WERI-Rb-1 (cell line): ENCODE data around the gene LINGO4.
A peak's percentile ranks its signal among the peaks of the same experiment; 100 is the strongest.

ENCODE experiments used
- DNase-seq: peaks from one replicate; pipeline ENCODE4 v3.0.0-alpha.2; 2020
- H3K27ac ChIP-seq: fragments of 250-450 bp; sonication (Bioruptor Pico); 2 replicates; pipeline ENCODE4 v1.5.1; 2020; ENCODE audit warnings: mild to moderate bottlenecking, moderate library complexity
- H3K27me3 ChIP-seq: fragments of 250-450 bp; sonication (Bioruptor Pico); 2 replicates; pipeline ENCODE4 v1.5.1; 2021; ENCODE audit warnings: mild to moderate bottlenecking, low read depth, moderate library complexity; ENCODE audit not compliant: insufficient read depth, severe bottlenecking
- H3K36me3 ChIP-seq: fragments of 250-450 bp; sonication (Bioruptor Pico); 2 replicates; pipeline ENCODE4 v1.5.1; 2020; ENCODE audit warnings: mild to moderate bottlenecking, moderate library complexity
- H3K4me3 ChIP-seq: 2 replicates; pipeline ENCODE4 v1.5.1; 2011; ENCODE audit warnings: low read depth, mild to moderate bottlenecking, control low read depth, low read length
- H3K9me3 ChIP-seq: fragments of 250-450 bp; sonication (Bioruptor Pico); 2 replicates; pipeline ENCODE4 v1.5.1; 2021; ENCODE audit warnings: mild to moderate bottlenecking, moderate library complexity; ENCODE audit not compliant: severe bottlenecking
- CTCF ChIP-seq: IDR thresholded peaks from 2 replicates; pipeline ENCODE4 v1.5.1; 2011; ENCODE audit warnings: low read depth, mild to moderate bottlenecking, control low read depth, inconsistent platforms, low read length

Gene LINGO4

GRCh38 chr1:151838222-151839081 lies 33.2 kb upstream of the LINGO4 start:
- Histone ChIP-seq H3K9me3 (no peaks in the 10 kb centered on the region), H3K27me3 (no peaks in the 10 kb centered on the region)
- no peak for DNase-seq

GRCh38 chr1:151837884-151838221 lies 32.6 kb upstream of the LINGO4 start:
- no peak overlapping the region for H3K4me3 ChIP-seq
- TF ChIP-seq CTCF: no peak
- no peak overlapping the region for H3K27ac ChIP-seq
- H3K27me3 ChIP-seq: no peaks in the 10 kb centered on the region
- H3K36me3 ChIP-seq: no peaks in the 10 kb centered on the region
- H3K9me3 ChIP-seq: no peaks in the 10 kb centered on the region
- no peak for DNase-seq

More at GRCh38 chr1:151838222-151839081, 33.2 kb upstream of the LINGO4 start:
- TF ChIP-seq CTCF: no peak
- no peaks in the 10 kb centered on the region for H3K36me3 ChIP-seq
- no peak overlapping the region for H3K27ac ChIP-seq
- no peak overlapping the region for H3K4me3 ChIP-seq

DNA sequence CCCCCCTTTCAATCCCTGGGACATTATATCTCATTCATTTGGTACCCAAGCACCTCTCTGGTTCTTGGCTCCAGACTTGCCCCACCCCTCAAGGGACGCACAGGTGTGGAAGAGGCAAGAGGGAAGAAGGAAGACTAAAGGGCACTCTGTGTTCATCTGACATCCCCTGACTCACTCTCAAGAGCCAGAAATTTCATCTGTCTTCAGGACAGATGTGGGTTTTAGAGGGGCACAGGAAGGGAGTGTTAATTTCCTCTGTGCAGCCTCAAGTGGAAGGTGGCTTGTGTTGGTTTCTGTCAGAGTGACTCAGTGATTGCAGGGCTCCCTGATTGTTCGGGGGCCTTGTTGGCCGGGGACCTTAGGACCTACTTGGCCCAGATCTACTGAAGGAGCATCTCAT lies 32.0 kb upstream of the LINGO4 start:
- Histone ChIP-seq H3K27ac (no peak overlapping the region), H3K36me3 (no peaks in the 10 kb centered on the region), H3K9me3 (no peaks in the 10 kb centered on the region), H3K27me3 (no peaks in the 10 kb centered on the region), H3K4me3 (no peak overlapping the region)
- DNase-seq: no peak
- TF ChIP-seq CTCF: no peak

GRCh38 chr1:151835596-151835995 lies 30.4 kb upstream of the LINGO4 start:
- Histone ChIP-seq H3K36me3 (no peaks in the 10 kb centered on the region), H3K27ac (peak overlapping the region; percentile 16), H3K4me3 (no peak overlapping the region), H3K27me3 (no peaks in the 10 kb centered on the region), H3K9me3 (no peaks in the 10 kb centered on the region)
- TF ChIP-seq CTCF: no peak
- no peak for DNase-seq

DNA sequence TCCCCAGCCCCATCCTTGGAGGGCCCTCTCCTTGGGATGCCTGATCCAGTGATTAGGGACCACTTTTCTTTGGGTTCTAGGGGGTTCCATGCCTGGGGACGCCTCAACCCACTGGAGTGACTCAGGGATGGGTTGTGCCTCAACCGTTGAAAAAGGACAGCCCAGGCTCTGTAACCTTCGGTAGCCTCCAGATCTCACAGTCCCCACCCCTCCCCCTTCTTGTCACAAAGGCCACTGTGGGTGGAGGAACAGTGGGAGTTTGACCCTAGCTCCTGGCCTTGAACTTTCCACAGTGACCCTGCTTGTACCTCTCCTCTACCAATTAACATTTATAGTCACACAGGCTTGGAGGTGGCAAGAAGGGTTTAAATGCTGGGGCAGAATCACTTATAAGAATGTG lies 29.0 kb upstream of the LINGO4 start:
- Histone ChIP-seq H3K4me3 (no peak overlapping the region), H3K36me3 (no peaks in the 10 kb centered on the region), H3K27ac (no peak overlapping the region), H3K27me3 (no peaks in the 10 kb centered on the region), H3K9me3 (no peaks in the 10 kb centered on the region)
- no peak for DNase-seq
- no peak for TF ChIP-seq CTCF
